GM23338 (cell line): Measurements from ENCODE around the gene PTAFR.

Experiments
- CREB1 ChIP-seq: fragments of 250-450 bp; sonication (Bioruptor Pico); IDR thresholded peaks from 2 replicates; pipeline ENCODE4 v1.5.0; 2020; ENCODE audit warnings: low read depth, mild to moderate bottlenecking, moderate library complexity
- EZH2 ChIP-seq: fragments of 200-600 bp; sonication (generic); IDR thresholded peaks from one replicate; pipeline ENCODE4 v1.8.0; 2017; ENCODE audit warnings: antibody characterized with exemption, mild to moderate bottlenecking, low read depth; ENCODE audit not compliant: unreplicated experiment
- EZH2phosphoT487 ChIP-seq: fragments of 200-600 bp; sonication (generic); IDR thresholded peaks from one replicate; pipeline ENCODE4 v1.8.1; 2018; ENCODE audit warnings: antibody characterized with exemption; ENCODE audit not compliant: unreplicated experiment
- JUNB ChIP-seq: IDR thresholded peaks from one replicate; pipeline ENCODE4 v1.6.1; 2016; ENCODE audit warnings: antibody characterized with exemption; ENCODE audit not compliant: unreplicated experiment
- NANOG ChIP-seq: IDR thresholded peaks from 2 replicates; pipeline ENCODE4 v1.6.1; 2016; ENCODE audit warnings: antibody characterized with exemption, borderline replicate concordance
- POLR2AphosphoS5 ChIP-seq: IDR thresholded peaks from 2 replicates; pipeline ENCODE4 v1.6.1; 2016; ENCODE audit warnings: antibody characterized with exemption, low read depth
- STAT1 ChIP-seq: IDR thresholded peaks from one replicate; pipeline ENCODE4 v1.6.1; 2016; ENCODE audit warnings: antibody characterized with exemption; ENCODE audit not compliant: unreplicated experiment
- ZNF114 ChIP-seq: fragments of 250-450 bp; sonication (Bioruptor Pico); IDR thresholded peaks from 2 replicates; pipeline ENCODE4 v1.5.0; 2020; ENCODE audit warnings: mild to moderate bottlenecking, moderate library complexity
- TF ChIP-seq, protein P1 (sequence below), 2 experiments: fragments of 200-600 bp in 1 of 2; sonication (generic) in 1 of 2; conservative IDR thresholded peaks; 2 replicates each; pipeline versions ENCODE4 v1.5.1 to v1.6.1; 2016 to 2017; ENCODE audit warnings: antibody characterized with exemption in 2 of 2, low read depth in 2 of 2, mild to moderate bottlenecking in 2 of 2, moderate library complexity in 1 of 2
- TF ChIP-seq, protein P2 (sequence below): IDR thresholded peaks from one replicate; pipeline ENCODE4 v1.6.1; 2018; ENCODE audit warnings: antibody characterized with exemption; ENCODE audit not compliant: unreplicated experiment
- TF ChIP-seq, protein P3 (sequence below): fragments of 250-450 bp; sonication (Bioruptor Pico); IDR thresholded peaks from 2 replicates; pipeline ENCODE4 v1.5.0; 2020; ENCODE audit warnings: mild to moderate bottlenecking, moderate library complexity
- TF ChIP-seq, protein P4 (sequence below): IDR thresholded peaks from 2 replicates; pipeline ENCODE4 v1.6.1; 2016; ENCODE audit warnings: antibody characterized with exemption

DNA sequence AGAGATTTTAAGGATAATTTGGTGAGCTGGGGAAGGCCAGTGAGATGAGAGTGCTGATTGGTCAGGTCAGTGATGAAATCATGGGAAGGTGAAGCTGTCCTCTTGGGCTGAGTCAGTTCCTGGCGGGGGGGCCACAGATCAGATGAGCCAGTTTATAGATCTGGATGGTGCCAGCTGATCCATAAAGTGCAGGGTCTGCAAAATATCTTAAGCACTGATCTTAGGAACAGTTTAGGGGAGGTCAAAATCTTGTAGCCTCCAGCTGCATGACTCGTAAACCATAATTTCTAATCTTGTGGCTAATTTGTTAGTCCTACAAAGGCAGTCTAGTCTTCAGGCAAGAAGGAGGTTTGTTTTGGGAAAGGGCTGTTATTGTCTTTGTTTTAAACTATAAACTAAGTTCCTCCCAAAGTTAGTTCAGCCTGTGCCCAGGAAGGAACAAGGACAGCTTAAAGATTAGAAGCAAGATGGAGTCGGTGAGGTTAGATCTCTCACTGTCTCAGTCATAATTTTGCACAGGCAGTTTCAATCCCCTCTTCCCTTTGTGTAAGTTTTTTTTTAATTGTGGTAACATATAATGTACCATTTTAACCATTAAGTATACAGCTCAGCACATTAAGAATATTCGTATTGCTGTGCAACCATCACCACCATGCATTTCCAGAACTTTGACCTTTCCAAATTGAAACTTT is 39.4 kb downstream of the PTAFR start:
- TF ChIP-seq, protein P1, sequence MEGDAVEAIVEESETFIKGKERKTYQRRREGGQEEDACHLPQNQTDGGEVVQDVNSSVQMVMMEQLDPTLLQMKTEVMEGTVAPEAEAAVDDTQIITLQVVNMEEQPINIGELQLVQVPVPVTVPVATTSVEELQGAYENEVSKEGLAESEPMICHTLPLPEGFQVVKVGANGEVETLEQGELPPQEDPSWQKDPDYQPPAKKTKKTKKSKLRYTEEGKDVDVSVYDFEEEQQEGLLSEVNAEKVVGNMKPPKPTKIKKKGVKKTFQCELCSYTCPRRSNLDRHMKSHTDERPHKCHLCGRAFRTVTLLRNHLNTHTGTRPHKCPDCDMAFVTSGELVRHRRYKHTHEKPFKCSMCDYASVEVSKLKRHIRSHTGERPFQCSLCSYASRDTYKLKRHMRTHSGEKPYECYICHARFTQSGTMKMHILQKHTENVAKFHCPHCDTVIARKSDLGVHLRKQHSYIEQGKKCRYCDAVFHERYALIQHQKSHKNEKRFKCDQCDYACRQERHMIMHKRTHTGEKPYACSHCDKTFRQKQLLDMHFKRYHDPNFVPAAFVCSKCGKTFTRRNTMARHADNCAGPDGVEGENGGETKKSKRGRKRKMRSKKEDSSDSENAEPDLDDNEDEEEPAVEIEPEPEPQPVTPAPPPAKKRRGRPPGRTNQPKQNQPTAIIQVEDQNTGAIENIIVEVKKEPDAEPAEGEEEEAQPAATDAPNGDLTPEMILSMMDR (conservative IDR thresholded peaks at IDR 0.05; ENCODE audit: low read depth in 2 of 2), result no peak
- no peak for TF ChIP-seq EZH2
- no peak for TF ChIP-seq POLR2AphosphoS5
- TF ChIP-seq, protein P2, sequence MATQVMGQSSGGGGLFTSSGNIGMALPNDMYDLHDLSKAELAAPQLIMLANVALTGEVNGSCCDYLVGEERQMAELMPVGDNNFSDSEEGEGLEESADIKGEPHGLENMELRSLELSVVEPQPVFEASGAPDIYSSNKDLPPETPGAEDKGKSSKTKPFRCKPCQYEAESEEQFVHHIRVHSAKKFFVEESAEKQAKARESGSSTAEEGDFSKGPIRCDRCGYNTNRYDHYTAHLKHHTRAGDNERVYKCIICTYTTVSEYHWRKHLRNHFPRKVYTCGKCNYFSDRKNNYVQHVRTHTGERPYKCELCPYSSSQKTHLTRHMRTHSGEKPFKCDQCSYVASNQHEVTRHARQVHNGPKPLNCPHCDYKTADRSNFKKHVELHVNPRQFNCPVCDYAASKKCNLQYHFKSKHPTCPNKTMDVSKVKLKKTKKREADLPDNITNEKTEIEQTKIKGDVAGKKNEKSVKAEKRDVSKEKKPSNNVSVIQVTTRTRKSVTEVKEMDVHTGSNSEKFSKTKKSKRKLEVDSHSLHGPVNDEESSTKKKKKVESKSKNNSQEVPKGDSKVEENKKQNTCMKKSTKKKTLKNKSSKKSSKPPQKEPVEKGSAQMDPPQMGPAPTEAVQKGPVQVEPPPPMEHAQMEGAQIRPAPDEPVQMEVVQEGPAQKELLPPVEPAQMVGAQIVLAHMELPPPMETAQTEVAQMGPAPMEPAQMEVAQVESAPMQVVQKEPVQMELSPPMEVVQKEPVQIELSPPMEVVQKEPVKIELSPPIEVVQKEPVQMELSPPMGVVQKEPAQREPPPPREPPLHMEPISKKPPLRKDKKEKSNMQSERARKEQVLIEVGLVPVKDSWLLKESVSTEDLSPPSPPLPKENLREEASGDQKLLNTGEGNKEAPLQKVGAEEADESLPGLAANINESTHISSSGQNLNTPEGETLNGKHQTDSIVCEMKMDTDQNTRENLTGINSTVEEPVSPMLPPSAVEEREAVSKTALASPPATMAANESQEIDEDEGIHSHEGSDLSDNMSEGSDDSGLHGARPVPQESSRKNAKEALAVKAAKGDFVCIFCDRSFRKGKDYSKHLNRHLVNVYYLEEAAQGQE, result no peak
- no peak for TF ChIP-seq CREB1 (CRISPR knock-in tag)
- TF ChIP-seq, protein P3, sequence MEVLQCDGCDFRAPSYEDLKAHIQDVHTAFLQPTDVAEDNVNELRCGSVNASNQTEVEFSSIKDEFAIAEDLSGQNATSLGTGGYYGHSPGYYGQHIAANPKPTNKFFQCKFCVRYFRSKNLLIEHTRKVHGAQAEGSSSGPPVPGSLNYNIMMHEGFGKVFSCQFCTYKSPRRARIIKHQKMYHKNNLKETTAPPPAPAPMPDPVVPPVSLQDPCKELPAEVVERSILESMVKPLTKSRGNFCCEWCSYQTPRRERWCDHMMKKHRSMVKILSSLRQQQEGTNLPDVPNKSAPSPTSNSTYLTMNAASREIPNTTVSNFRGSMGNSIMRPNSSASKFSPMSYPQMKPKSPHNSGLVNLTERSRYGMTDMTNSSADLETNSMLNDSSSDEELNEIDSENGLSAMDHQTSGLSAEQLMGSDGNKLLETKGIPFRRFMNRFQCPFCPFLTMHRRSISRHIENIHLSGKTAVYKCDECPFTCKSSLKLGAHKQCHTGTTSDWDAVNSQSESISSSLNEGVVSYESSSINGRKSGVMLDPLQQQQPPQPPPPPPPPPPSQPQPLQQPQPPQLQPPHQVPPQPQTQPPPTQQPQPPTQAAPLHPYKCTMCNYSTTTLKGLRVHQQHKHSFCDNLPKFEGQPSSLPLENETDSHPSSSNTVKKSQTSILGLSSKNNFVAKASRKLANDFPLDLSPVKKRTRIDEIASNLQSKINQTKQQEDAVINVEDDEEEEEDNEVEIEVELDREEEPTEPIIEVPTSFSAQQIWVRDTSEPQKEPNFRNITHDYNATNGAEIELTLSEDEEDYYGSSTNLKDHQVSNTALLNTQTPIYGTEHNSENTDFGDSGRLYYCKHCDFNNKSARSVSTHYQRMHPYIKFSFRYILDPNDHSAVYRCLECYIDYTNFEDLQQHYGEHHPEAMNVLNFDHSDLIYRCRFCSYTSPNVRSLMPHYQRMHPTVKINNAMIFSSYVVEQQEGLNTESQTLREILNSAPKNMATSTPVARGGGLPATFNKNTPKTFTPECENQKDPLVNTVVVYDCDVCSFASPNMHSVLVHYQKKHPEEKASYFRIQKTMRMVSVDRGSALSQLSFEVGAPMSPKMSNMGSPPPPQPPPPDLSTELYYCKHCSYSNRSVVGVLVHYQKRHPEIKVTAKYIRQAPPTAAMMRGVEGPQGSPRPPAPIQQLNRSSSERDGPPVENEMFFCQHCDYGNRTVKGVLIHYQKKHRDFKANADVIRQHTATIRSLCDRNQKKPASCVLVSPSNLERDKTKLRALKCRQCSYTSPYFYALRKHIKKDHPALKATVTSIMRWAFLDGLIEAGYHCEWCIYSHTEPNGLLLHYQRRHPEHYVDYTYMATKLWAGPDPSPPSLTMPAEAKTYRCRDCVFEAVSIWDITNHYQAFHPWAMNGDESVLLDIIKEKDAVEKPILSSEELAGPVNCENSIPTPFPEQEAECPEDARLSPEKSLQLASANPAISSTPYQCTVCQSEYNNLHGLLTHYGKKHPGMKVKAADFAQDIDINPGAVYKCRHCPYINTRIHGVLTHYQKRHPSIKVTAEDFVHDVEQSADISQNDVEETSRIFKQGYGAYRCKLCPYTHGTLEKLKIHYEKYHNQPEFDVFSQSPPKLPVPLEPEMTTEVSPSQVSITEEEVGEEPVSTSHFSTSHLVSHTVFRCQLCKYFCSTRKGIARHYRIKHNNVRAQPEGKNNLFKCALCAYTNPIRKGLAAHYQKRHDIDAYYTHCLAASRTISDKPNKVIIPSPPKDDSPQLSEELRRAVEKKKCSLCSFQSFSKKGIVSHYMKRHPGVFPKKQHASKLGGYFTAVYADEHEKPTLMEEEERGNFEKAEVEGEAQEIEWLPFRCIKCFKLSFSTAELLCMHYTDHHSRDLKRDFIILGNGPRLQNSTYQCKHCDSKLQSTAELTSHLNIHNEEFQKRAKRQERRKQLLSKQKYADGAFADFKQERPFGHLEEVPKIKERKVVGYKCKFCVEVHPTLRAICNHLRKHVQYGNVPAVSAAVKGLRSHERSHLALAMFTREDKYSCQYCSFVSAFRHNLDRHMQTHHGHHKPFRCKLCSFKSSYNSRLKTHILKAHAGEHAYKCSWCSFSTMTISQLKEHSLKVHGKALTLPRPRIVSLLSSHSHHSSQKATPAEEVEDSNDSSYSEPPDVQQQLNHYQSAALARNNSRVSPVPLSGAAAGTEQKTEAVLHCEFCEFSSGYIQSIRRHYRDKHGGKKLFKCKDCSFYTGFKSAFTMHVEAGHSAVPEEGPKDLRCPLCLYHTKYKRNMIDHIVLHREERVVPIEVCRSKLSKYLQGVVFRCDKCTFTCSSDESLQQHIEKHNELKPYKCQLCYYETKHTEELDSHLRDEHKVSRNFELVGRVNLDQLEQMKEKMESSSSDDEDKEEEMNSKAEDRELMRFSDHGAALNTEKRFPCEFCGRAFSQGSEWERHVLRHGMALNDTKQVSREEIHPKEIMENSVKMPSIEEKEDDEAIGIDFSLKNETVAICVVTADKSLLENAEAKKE (CRISPR knock-in tag), result no peak
- TF ChIP-seq STAT1, result no peak
- TF ChIP-seq JUNB, result no peak
- no peak for TF ChIP-seq ZNF114
- TF ChIP-seq, protein P4, sequence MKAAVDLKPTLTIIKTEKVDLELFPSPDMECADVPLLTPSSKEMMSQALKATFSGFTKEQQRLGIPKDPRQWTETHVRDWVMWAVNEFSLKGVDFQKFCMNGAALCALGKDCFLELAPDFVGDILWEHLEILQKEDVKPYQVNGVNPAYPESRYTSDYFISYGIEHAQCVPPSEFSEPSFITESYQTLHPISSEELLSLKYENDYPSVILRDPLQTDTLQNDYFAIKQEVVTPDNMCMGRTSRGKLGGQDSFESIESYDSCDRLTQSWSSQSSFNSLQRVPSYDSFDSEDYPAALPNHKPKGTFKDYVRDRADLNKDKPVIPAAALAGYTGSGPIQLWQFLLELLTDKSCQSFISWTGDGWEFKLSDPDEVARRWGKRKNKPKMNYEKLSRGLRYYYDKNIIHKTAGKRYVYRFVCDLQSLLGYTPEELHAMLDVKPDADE, result no peak
- TF ChIP-seq NANOG, result no peak
- TF ChIP-seq EZH2phosphoT487, result no peak
